Activated gamma-delta T cell treated with Interleukin-2 at 50 U/mL for 16 hours (primary cell): ENCODE data around the gene CCDC47.
A peak's percentile ranks its signal among the peaks of the same experiment; 100 is the strongest.
"Not testable (repeated sequence)": the region's sequence is repeated elsewhere in the genome, so short reads cannot be mapped to it uniquely, and the experiment has no call there.

Experiments
- DNase-seq: peaks from one replicate; pipeline ENCODE4 v3.0.0-alpha.2; 2020

Gene CCDC47

GRCh38 chr17:63720194-63720593 lies 53.2 kb downstream of the CCDC47 start:
- not testable (repeated sequence) for DNase-seq

- no peak for DNase-seq
Observed at GRCh38 chr17:63718988-63719387, 54.4 kb downstream of the CCDC47 start.

- DNase-seq: no peak
Observed at GRCh38 chr17:63716426-63716825, 57.0 kb downstream of the CCDC47 start.

GRCh38 chr17:63714550-63715277 lies 58.7 kb downstream of the CCDC47 start:
- no peak for DNase-seq

GRCh38 chr17:63709110-63709509 lies 64.3 kb downstream of the CCDC47 start:
- DNase-seq: no peak

- peak; percentile 41 for DNase-seq
Observed at GRCh38 chr17:63707151-63707550, 66.2 kb downstream of the CCDC47 start.

- DNase-seq: no peak
Observed at GRCh38 chr17:63706336-63707082, 66.9 kb downstream of the CCDC47 start.

- DNase-seq: no peak
Observed at GRCh38 chr17:63705657-63706056, 67.7 kb downstream of the CCDC47 start.

GRCh38 chr17:63704836-63705235 lies 68.6 kb downstream of the CCDC47 start:
- DNase-seq: no peak

GRCh38 chr17:63704259-63704576 lies 69.2 kb downstream of the CCDC47 start:
- no peak for DNase-seq

GRCh38 chr17:63703556-63704258 lies 69.7 kb downstream of the CCDC47 start:
- DNase-seq: no peak

- no peak for DNase-seq
Observed at GRCh38 chr17:63703029-63703428, 70.4 kb downstream of the CCDC47 start.

- no peak for DNase-seq
Observed at GRCh38 chr17:63702721-63703015, 70.7 kb downstream of the CCDC47 start.

- peak; percentile 77 for DNase-seq
Observed at GRCh38 chr17:63701868-63702720, 71.3 kb downstream of the CCDC47 start.

GRCh38 chr17:63701456-63701820 lies 72.0 kb downstream of the CCDC47 start:
- DNase-seq: no peak

- DNase-seq: peak; percentile 58
Observed at GRCh38 chr17:63700528-63701455, 72.6 kb downstream of the CCDC47 start.

GRCh38 chr17:63699638-63700527 lies 73.5 kb downstream of the CCDC47 start, which contains the start of gene LIMD2:
TSS of gene LIMD2 (minus strand) at chr17:63700125. CDS start at chr17:63699298, 827 bp downstream.
- DNase-seq: peak; percentile 89

GRCh38 chr17:63698886-63699637 lies 74.3 kb downstream of the CCDC47 start:
- DNase-seq: peak; percentile 94

- DNase-seq: peak; percentile 32
Observed at GRCh38 chr17:63698381-63698885, 75.0 kb downstream of the CCDC47 start.
